ENCODE results near the gene GDAP1L1.

GDAP1L1 gene

GRCh38 chr20:44247586-44248409, 690 bp downstream of the GDAP1L1 start:
- TF ChIP-seq ZFX (IDR thresholded peaks at IDR 0.05): no peak
- TF ChIP-seq, protein P1, sequence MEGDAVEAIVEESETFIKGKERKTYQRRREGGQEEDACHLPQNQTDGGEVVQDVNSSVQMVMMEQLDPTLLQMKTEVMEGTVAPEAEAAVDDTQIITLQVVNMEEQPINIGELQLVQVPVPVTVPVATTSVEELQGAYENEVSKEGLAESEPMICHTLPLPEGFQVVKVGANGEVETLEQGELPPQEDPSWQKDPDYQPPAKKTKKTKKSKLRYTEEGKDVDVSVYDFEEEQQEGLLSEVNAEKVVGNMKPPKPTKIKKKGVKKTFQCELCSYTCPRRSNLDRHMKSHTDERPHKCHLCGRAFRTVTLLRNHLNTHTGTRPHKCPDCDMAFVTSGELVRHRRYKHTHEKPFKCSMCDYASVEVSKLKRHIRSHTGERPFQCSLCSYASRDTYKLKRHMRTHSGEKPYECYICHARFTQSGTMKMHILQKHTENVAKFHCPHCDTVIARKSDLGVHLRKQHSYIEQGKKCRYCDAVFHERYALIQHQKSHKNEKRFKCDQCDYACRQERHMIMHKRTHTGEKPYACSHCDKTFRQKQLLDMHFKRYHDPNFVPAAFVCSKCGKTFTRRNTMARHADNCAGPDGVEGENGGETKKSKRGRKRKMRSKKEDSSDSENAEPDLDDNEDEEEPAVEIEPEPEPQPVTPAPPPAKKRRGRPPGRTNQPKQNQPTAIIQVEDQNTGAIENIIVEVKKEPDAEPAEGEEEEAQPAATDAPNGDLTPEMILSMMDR (conservative IDR thresholded peaks at IDR 0.05): no peak; the same call in 1 of the 2 replicates
- no peak overlapping the region for H3K27ac ChIP-seq

GRCh38 chr20:44248410-44248759, 1.3 kb downstream of the GDAP1L1 start:
- TF ChIP-seq, protein P1 (conservative IDR thresholded peaks at IDR 0.05): no peak; the same call in 1 of the 2 replicates
- no peak for TF ChIP-seq ZFX (IDR thresholded peaks at IDR 0.05)
- H3K27ac ChIP-seq: no peak overlapping the region

- H3K27ac ChIP-seq: no peak overlapping the region
- TF ChIP-seq ZFX (IDR thresholded peaks at IDR 0.05): no peak
- TF ChIP-seq, protein P1 (conservative IDR thresholded peaks at IDR 0.05): no peak
Measured at GRCh38 chr20:44251284-44251683, 4.2 kb downstream of the GDAP1L1 start.

- H3K27ac ChIP-seq: no peak overlapping the region
- TF ChIP-seq ZFX (IDR thresholded peaks at IDR 0.05): no peak
- TF ChIP-seq, protein P1 (conservative IDR thresholded peaks at IDR 0.05): no peak
Measured at GRCh38 chr20:44253528-44253927, 6.4 kb downstream of the GDAP1L1 start.

DNA sequence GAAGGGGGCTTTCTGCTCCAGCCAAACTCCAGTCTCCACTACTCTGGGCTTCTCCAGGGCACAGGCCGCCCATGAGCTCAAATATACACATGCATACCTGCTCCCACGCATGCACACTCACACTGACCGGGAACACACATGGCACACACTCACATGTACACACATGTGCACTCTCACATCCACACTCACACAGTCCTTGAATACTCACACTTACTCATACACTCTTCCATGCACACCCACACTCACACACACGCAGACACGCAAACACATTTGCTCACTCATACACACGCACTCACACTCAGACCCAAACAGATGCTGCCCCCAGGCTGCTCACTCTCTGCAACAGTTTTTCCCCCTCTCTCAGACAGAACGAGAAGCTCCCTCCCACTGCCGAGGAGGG, 7.0 kb downstream of the GDAP1L1 start:
- TF ChIP-seq, protein P1 (conservative IDR thresholded peaks at IDR 0.05): no peak
- no peak for TF ChIP-seq ZFX (IDR thresholded peaks at IDR 0.05)
- no peak overlapping the region for H3K27ac ChIP-seq

GRCh38 chr20:44255942-44256341, 8.8 kb downstream of the GDAP1L1 start:
- no peak overlapping the region for H3K27ac ChIP-seq
- TF ChIP-seq, protein P1 (conservative IDR thresholded peaks at IDR 0.05): no peak
- no peak for TF ChIP-seq ZFX (IDR thresholded peaks at IDR 0.05)

GRCh38 chr20:44256961-44257360, 9.9 kb downstream of the GDAP1L1 start:
- TF ChIP-seq, protein P1 (conservative IDR thresholded peaks at IDR 0.05): no peak
- no peak for TF ChIP-seq ZFX (IDR thresholded peaks at IDR 0.05)
- no peak overlapping the region for H3K27ac ChIP-seq
